H1 (cell line): ENCODE data around the gene MYBPC1. TPM values are rescaled to one million over a fixed set of nuclear protein-coding genes. Genes with fewer than 3 reads are reported as not detected.

Source experiments
- BRCA1 ChIP-seq: IDR thresholded peaks from 2 replicates; pipeline ENCODE4 v1.6.1; 2012; ENCODE audit warnings: low read depth, low read length, improper control_type of control experiment
- SAP30 ChIP-seq: fragments of 300-600 bp; sonication (generic); IDR thresholded peaks from 2 replicates; pipeline ENCODE4 v1.7.1; 2012; ENCODE audit warnings: low read length, moderate library complexity, mild to moderate bottlenecking, inconsistent platforms; ENCODE audit not compliant: insufficient read depth, insufficient replicate concordance
- SIN3A ChIP-seq, 2 experiments: IDR thresholded peaks in 1 of 2; conservative IDR thresholded peaks in 1 of 2; 2 replicates each; pipeline ENCODE4 v1.6.1; 2011 to 2012; ENCODE audit warnings: low read length in 2 of 2, improper control_type of control experiment in 1 of 2, low read depth in 1 of 2, mild to moderate bottlenecking in 1 of 2
- polyA plus RNA-seq, 7 experiments: library from polyadenylated mRNA; depleted of rRNA in 3 of 7; stranded (reverse) in 5 of 7; unstranded in 2 of 7; fragments of >200 nt in 5 of 7; fragments of 200-250 nt in 2 of 7; gene quantifications; 1 replicate in 5 of 7; 2 replicates in 1 of 7; 4 replicates in 1 of 7; pipeline versions ENCODE4 v1.2.1 to v1.2.3, GENCODE V29; 2011 to 2013; ENCODE audit warnings: missing spikeins in 2 of 7, mixed read lengths in 2 of 7
- total RNA-seq: library from RNA; stranded (reverse); fragmentation: NEBNext Ultra II Directional; extraction: Animal tissue kit (Norgen Biotek cat#: 25700); gene quantifications from 2 replicates; pipeline ENCODE4 v1.2.1, GENCODE V29; 2021
- TF ChIP-seq, protein P1 (sequence below): IDR thresholded peaks from 2 replicates; pipeline ENCODE4 v1.6.1; 2012; ENCODE audit warnings: low read length, inconsistent platforms

Gene MYBPC1
- total and polyA plus RNA-seq, 2 of the 8 experiments (the other 6 are each of a cell fraction or from before 2014, with no cell fraction given), result not detected

- TF ChIP-seq, protein P1, sequence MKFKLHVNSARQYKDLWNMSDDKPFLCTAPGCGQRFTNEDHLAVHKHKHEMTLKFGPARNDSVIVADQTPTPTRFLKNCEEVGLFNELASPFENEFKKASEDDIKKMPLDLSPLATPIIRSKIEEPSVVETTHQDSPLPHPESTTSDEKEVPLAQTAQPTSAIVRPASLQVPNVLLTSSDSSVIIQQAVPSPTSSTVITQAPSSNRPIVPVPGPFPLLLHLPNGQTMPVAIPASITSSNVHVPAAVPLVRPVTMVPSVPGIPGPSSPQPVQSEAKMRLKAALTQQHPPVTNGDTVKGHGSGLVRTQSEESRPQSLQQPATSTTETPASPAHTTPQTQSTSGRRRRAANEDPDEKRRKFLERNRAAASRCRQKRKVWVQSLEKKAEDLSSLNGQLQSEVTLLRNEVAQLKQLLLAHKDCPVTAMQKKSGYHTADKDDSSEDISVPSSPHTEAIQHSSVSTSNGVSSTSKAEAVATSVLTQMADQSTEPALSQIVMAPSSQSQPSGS, result no peak
- TF ChIP-seq BRCA1, result no peak
- TF ChIP-seq SIN3A (conservative IDR thresholded peaks at IDR 0.05 in 1 of 2, IDR thresholded peaks at IDR 0.05 in 1 of 2; ENCODE audit: low read depth in 1 of 2, low read length in 2 of 2), result no peak
- TF ChIP-seq SAP30, result no peak
These were observed 2.4 kb downstream of the MYBPC1 start (continued) for GRCh38 chr12:101597164-101597563.
